Measurements from ENCODE around the gene HOXA5. TPM values are rescaled to one million over a fixed set of nuclear protein-coding genes. Genes with fewer than 3 reads are reported as not detected.
A peak's percentile ranks its signal among the peaks of the same experiment; 100 is the strongest.

HOXA5 gene
- total RNA-seq, 1 experiment from 2014 or later = 6.7 TPM

DNA sequence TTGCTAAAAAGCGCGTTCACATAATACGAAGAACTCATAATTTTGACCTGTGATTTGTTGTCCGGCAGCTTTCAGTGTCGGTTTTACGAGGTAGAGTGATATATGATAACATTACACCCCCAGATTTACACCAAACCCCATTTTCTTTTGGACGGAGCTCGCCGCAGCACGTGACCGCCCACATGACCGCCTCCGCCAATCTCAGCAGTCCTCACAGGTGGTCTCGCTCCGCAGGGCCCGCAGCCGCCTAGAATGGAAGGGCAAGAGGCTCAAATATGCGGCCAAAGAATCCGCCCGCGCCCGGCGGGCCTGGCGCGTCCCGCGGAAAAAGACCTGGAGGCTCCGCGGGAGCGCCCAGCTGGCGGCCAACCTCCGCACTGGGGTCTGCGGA is 13.0 kb upstream of the HOXA5 start, which contains the start of gene HOXA7:
HOXA7 (minus strand) TSS at position 168 of the 391 bp plus-strand sequence; CDS start at position 38, 130 bp downstream.
- POLR2A ChIA-PET = interaction anchor here (0.7 to 2.0 kb wide), 2 partner anchors 12 to 937 kb away, joined by 3 to 5 read pairs; no protein-coding TSS in a partner anchor
- Histone ChIP-seq H3K36me3 (ENCODE audit: control insufficient read depth in 1 of 2, insufficient read depth in 2 of 2, low read length in 2 of 2) (no peaks in the 10 kb centered on the region), H3K27ac (ENCODE audit: low read depth, low read length) (peak within 1 kb of the TSS; percentile 91), H3K4me1 (ENCODE audit: control insufficient read depth in 1 of 2, insufficient read depth in 2 of 2, low read length in 2 of 2) (peaks cover 14 to 54% of the 10 kb centered on the region in 2 experiments), H3K4me3 (replicated peaks in 1 of 2; ENCODE audit: low read depth in 1 of 2, low read length in 2 of 2) (peak within 1 kb of the TSS; percentile 70 to 88), H4K20me1 (ENCODE audit: insufficient read depth) (no peaks in the 10 kb centered on the region), H3K79me2 (ENCODE audit: insufficient read depth, low read length) (peaks cover 15% of the 10 kb centered on the region), H2AFZ (ENCODE audit: low read depth, low read length, poor library complexity, severe bottlenecking) (peak within 1 kb of the TSS; percentile 93), H3K9me3 (ENCODE audit: control insufficient read depth in 1 of 2, insufficient read depth in 1 of 2, low read depth in 1 of 2, low read length in 2 of 2) (no peaks in the 10 kb centered on the region), H3K4me2 (ENCODE audit: low read length) (peak within 1 kb of the TSS; percentile 100), H3K9ac (ENCODE audit: low read length) (peak within 1 kb of the TSS; percentile 94), H3K9me2 (ENCODE audit: insufficient read depth) (no peaks in the 10 kb centered on the region), H3K27me3 (ENCODE audit: insufficient read depth, low read length) (no peaks in the 10 kb centered on the region)
- CTCF ChIA-PET = interaction anchor here (1.0 to 2.0 kb wide), 3 partner anchors 10 to 1264 kb away, joined by 3 to 12 read pairs (median 4); no protein-coding TSS in a partner anchor
- intact Hi-C loops (cut with micrococcal nuclease) = no loop called here
- ATAC-seq = peak; percentile 53
- RAD21 ChIA-PET (ENCODE audit: low non-redundant PET in 1 of 2, low total read pairs in 2 of 2, uncharacterized antibody in 2 of 2, unreplicated experiment in 2 of 2) = interaction anchor here in 1 of 2 experiments (0.5 kb wide), 1 partner anchor 145 kb away, joined by 4 read pairs; no protein-coding TSS in a partner anchor
- BruUV-seq (replicated peaks) = no TSS peak
- DNase-seq (ENCODE audit: low read depth, low spot score) = no peak
- TF ChIP-seq ZNF274 (IDR thresholded peaks at IDR 0.05; ENCODE audit: low read depth, low read length) (no peak), ZFX (IDR thresholded peaks at IDR 0.05) (0 out of 2 replicates have a peak, but pooled peaks have one; percentile 33), REST (IDR thresholded peaks at IDR 0.05; ENCODE audit: low read depth) (no peak), RAD21 (IDR thresholded peaks at IDR 0.05; ENCODE audit: low read depth) (no peak), JUND (IDR thresholded peaks at IDR 0.05) (no peak), SP1 (IDR thresholded peaks at IDR 0.05; ENCODE audit: low read depth) (no peak), YY1 (IDR thresholded peaks at IDR 0.05; ENCODE audit: extremely low read depth, insufficient replicate concordance, low read depth, low read length) (peak; percentile 77), POLR2AphosphoS5 (IDR thresholded peaks at IDR 0.05; ENCODE audit: low read depth, low read length) (peak; percentile 59)
- TF ChIP-seq, protein P1, sequence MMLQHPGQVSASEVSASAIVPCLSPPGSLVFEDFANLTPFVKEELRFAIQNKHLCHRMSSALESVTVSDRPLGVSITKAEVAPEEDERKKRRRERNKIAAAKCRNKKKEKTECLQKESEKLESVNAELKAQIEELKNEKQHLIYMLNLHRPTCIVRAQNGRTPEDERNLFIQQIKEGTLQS (IDR thresholded peaks at IDR 0.05) = no peak
- TF ChIP-seq, protein P2, sequence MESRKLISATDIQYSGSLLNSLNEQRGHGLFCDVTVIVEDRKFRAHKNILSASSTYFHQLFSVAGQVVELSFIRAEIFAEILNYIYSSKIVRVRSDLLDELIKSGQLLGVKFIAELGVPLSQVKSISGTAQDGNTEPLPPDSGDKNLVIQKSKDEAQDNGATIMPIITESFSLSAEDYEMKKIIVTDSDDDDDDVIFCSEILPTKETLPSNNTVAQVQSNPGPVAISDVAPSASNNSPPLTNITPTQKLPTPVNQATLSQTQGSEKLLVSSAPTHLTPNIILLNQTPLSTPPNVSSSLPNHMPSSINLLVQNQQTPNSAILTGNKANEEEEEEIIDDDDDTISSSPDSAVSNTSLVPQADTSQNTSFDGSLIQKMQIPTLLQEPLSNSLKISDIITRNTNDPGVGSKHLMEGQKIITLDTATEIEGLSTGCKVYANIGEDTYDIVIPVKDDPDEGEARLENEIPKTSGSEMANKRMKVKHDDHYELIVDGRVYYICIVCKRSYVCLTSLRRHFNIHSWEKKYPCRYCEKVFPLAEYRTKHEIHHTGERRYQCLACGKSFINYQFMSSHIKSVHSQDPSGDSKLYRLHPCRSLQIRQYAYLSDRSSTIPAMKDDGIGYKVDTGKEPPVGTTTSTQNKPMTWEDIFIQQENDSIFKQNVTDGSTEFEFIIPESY (IDR thresholded peaks at IDR 0.05; ENCODE audit: extremely low read depth, insufficient replicate concordance, low read length) = no peak
